PFSK-1 (cell line): ENCODE results near the gene CHAC1.

Experiments used
- FOXP2 ChIP-seq: optimal IDR thresholded peaks from 2 replicates; pipeline ENCODE3; 2011; ENCODE audit warnings: borderline replicate concordance, control low read depth, inconsistent platforms; ENCODE audit not compliant: insufficient read depth; ENCODE audit errors: extremely low read length, extremely low read depth
- POLR2AphosphoS5 ChIP-seq: IDR thresholded peaks from 2 replicates; pipeline ENCODE4 v1.6.1; 2012; ENCODE audit warnings: low read depth, mild to moderate bottlenecking, control low read depth, low read length, moderate library complexity
- SIN3A ChIP-seq: IDR thresholded peaks from 2 replicates; pipeline ENCODE4 v1.6.1; 2012; ENCODE audit warnings: mild to moderate bottlenecking, low read length, moderate library complexity, borderline replicate concordance; ENCODE audit not compliant: insufficient read depth
- TAF1 ChIP-seq: IDR thresholded peaks from 2 replicates; pipeline ENCODE4 v1.6.1; 2012; ENCODE audit warnings: low read length, control low read depth, borderline replicate concordance; ENCODE audit not compliant: insufficient read depth
- TF ChIP-seq, protein P1 (sequence below), 2 experiments: IDR thresholded peaks; 2 replicates each; pipeline versions ENCODE4 v1.6.1 to v1.8.0; 2011 to 2012; ENCODE audit warnings: low read depth in 2 of 2, low read length in 2 of 2, control low read depth in 1 of 2, inconsistent platforms in 1 of 2, mild to moderate bottlenecking in 1 of 2, moderate library complexity in 1 of 2; ENCODE audit not compliant: insufficient read depth in 1 of 2

CHAC1 gene

DNA sequence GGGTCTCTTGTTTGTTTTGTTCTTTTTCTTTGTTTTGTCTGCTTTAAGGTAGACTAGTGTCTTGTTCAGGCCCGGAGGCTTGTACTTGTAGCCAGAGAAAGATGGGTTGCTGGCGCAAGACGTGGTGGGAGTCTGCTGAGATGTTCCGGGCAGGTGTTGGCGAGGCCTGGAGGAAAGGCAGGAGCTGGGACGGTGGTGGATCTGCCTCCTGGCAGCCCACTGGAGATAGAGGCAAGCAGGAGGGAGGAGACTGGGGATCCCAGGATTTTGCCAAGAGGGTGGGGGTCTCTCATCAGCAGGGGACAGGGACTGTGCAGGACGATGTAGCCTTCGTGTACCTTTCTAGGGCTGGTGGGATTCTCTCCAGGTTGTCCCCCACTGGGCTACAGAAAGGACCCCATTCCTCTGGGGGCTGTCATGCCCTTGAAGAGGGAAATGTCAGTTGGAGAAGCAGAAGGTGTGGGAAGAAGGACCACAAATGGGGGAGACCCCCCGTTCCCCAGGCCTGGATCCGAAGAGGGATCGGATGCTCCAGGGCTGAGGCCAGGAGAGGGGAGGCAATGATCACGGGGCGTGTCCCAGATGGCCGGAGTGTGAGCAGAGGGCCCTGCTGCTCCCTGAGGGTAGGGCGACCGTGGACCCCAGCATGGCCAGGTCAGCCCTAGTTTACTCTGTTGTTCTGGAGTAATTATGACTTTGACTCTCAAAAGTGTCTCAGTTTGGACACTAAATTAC lies 7.0 kb downstream of the CHAC1 start:
- TF ChIP-seq, protein P1, sequence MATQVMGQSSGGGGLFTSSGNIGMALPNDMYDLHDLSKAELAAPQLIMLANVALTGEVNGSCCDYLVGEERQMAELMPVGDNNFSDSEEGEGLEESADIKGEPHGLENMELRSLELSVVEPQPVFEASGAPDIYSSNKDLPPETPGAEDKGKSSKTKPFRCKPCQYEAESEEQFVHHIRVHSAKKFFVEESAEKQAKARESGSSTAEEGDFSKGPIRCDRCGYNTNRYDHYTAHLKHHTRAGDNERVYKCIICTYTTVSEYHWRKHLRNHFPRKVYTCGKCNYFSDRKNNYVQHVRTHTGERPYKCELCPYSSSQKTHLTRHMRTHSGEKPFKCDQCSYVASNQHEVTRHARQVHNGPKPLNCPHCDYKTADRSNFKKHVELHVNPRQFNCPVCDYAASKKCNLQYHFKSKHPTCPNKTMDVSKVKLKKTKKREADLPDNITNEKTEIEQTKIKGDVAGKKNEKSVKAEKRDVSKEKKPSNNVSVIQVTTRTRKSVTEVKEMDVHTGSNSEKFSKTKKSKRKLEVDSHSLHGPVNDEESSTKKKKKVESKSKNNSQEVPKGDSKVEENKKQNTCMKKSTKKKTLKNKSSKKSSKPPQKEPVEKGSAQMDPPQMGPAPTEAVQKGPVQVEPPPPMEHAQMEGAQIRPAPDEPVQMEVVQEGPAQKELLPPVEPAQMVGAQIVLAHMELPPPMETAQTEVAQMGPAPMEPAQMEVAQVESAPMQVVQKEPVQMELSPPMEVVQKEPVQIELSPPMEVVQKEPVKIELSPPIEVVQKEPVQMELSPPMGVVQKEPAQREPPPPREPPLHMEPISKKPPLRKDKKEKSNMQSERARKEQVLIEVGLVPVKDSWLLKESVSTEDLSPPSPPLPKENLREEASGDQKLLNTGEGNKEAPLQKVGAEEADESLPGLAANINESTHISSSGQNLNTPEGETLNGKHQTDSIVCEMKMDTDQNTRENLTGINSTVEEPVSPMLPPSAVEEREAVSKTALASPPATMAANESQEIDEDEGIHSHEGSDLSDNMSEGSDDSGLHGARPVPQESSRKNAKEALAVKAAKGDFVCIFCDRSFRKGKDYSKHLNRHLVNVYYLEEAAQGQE (IDR thresholded peaks at IDR 0.05; ENCODE audit: insufficient read depth in 1 of 2, low read depth in 2 of 2, low read length in 2 of 2) = no peak
- TF ChIP-seq SIN3A (no peak), TAF1 (no peak), POLR2AphosphoS5 (no peak), FOXP2 (no peak)

DNA sequence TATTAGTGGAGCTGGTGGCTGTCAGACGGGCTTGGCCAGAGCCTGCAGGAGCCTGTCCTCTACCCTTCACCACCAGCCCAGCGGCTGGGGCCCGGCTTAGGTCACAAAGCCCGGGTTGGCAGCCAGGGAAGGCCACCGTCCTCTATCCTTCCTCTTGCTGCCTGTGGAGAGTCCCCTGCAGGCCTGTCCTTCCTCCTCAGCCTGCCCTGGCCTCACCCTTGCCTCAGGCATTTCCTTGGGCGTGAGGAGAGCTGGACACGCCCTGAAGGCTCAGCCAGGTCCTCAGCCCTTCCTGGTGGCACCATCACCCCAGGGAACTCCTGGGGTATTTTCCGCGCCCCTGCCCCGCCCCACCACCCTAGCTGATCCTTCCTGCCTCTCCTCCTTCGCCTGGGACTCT lies 7.7 kb downstream of the CHAC1 start:
- no peak for TF ChIP-seq POLR2AphosphoS5

DNA sequence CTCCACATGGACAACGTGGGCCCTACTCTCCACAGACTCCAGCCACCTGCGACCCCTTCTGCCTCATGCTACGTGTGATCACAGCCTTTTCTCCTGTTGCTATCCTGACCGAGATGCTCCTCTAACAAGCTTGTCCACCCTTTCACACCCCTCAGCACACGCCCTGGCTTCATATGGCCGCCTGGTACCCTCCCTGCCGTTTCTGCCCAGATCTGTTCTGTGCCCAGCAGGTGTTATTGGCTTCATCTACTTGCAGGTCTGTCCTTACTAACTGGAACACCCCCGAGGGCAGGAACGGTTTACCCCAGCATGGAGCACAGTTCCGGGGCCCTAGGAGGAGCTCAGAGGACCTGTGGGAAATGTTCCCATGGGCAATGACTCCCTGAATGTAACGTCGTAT lies 9.9 kb downstream of the CHAC1 start:
- TF ChIP-seq SIN3A (no peak), FOXP2 (no peak), POLR2AphosphoS5 (no peak), TAF1 (no peak)
- TF ChIP-seq, protein P1 (IDR thresholded peaks at IDR 0.05; ENCODE audit: insufficient read depth in 1 of 2, low read depth in 2 of 2, low read length in 2 of 2) = no peak

DNA sequence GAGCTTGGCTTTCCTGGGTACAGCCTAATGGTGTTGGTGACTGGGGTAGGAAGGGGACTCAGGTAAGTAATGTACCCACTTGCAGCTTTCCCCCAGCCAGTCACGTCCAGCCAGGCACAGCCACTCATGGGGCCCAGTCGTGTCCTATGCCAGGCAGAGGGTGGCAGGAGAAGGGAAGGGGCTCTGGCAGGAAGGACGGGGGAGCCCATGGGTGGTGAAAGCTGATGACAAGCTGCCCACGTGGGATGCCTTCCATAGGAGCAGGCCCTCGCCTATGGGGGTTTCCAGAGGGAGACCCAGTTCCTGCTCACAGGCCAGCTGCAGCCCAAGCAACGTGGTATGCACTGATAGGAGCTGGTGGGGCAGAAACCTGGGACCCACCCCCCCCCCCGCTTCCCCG lies 10.7 kb downstream of the CHAC1 start:
- no peak for TF ChIP-seq POLR2AphosphoS5
- no peak for TF ChIP-seq TAF1
- TF ChIP-seq SIN3A = no peak
- TF ChIP-seq, protein P1 (IDR thresholded peaks at IDR 0.05; ENCODE audit: insufficient read depth in 1 of 2, low read depth in 2 of 2, low read length in 2 of 2) = no peak
- TF ChIP-seq FOXP2 = no peak

DNA sequence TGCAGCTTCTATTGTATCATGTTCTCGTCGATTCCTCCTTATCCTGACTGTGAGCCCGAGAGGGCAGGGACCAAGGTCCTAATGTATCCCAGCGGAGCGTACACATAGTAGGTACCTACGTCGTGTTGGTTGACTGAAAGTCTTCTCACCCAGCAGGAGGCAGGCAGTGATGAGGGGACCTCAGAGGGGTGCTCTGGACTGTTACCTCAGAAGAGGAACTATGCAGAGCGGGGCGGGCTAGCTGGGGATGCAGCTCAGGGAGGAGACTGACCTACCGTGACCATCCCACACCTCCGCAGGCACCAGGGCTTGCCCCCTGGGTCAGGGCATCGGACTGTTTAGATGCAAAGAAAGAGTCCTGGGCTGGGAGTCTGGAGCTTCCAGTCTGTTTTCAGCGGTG lies 11.4 kb downstream of the CHAC1 start:
- TF ChIP-seq TAF1 (no peak), SIN3A (no peak), POLR2AphosphoS5 (no peak), FOXP2 (no peak)
- TF ChIP-seq, protein P1 (IDR thresholded peaks at IDR 0.05; ENCODE audit: insufficient read depth in 1 of 2, low read depth in 2 of 2, low read length in 2 of 2) = no peak
